OCI-LY3 (cell line): ENCODE measurements around the gene MSH4.
"Not testable (repeated sequence)": the region's sequence is repeated elsewhere in the genome, so short reads cannot be mapped to it uniquely, and the experiment has no call there.

ENCODE experiments used
- CTCF ChIP-seq: fragments of 200-600, 300-600 bp; sonication (generic); IDR thresholded peaks from 2 replicates; pipeline ENCODE4 v1.5.1; 2014; ENCODE audit warnings: antibody characterized with exemption, low read length, low read depth
- EZH2phosphoT487 ChIP-seq: fragments of 200-600 bp; shearing (Covaris generic); IDR thresholded peaks from 2 replicates; pipeline ENCODE4 v1.6.1; 2018; ENCODE audit warnings: antibody characterized with exemption, mixed run types, low read depth

- TF ChIP-seq CTCF, EZH2phosphoT487: not testable (repeated sequence)
Observed at GRCh38 chr1:75943037-75943436, 146.4 kb downstream of the MSH4 start.
